WTC11 (cell line): ENCODE data around the gene ANO9.

Source experiments
- ATF1 ChIP-seq: sonication (generic); formaldehyde crosslinking; IDR thresholded peaks from 2 replicates; pipeline ENCODE4 v1.8.1; 2023; ENCODE audit warnings: mild to moderate bottlenecking, moderate library complexity, missing genetic modification reagents
- CTCF ChIP-seq: fragments of 200-600 bp; IDR thresholded peaks from 2 replicates; pipeline ENCODE4 v1.8.0; 2022; ENCODE audit warnings: antibody characterized with exemption
- ELF4 ChIP-seq: sonication (generic); formaldehyde crosslinking; IDR thresholded peaks from 2 replicates; pipeline ENCODE4 v1.8.1; 2022; ENCODE audit warnings: low read depth, mild to moderate bottlenecking, moderate library complexity, missing genetic modification reagents
- ESRRA ChIP-seq: sonication (generic); formaldehyde crosslinking; IDR thresholded peaks from 2 replicates; pipeline ENCODE4 v1.8.1; 2022; ENCODE audit warnings: mild to moderate bottlenecking, missing genetic modification reagents, borderline replicate concordance
- JUN ChIP-seq: sonication (generic); formaldehyde crosslinking; IDR thresholded peaks from 2 replicates; pipeline ENCODE4 v1.8.0; 2023; ENCODE audit warnings: mild to moderate bottlenecking, missing genetic modification reagents
- TEAD1 ChIP-seq: sonication (generic); formaldehyde crosslinking; IDR thresholded peaks from 2 replicates; pipeline ENCODE4 v1.8.0; 2022; ENCODE audit warnings: mild to moderate bottlenecking, missing genetic modification reagents
- USF2 ChIP-seq: sonication (generic); formaldehyde crosslinking; IDR thresholded peaks from 2 replicates; pipeline ENCODE4 v1.8.1; 2023; ENCODE audit warnings: mild to moderate bottlenecking, missing genetic modification reagents, moderate library complexity
- ZNF121 ChIP-seq: sonication (generic); formaldehyde crosslinking; IDR thresholded peaks from 2 replicates; pipeline ENCODE4 v1.8.0; 2023; ENCODE audit warnings: missing genetic modification reagents
- ZNF232 ChIP-seq: sonication (generic); formaldehyde crosslinking; IDR thresholded peaks from 2 replicates; pipeline ENCODE4 v1.8.0; 2022; ENCODE audit warnings: mild to moderate bottlenecking, missing genetic modification reagents
- ZNF416 ChIP-seq: fragments of 250-450 bp; sonication (Bioruptor Pico); IDR thresholded peaks from 2 replicates; pipeline ENCODE4 v1.9.0; 2021; ENCODE audit warnings: mild to moderate bottlenecking, inconsistent platforms
- TF ChIP-seq, protein P1 (sequence below): sonication (generic); formaldehyde crosslinking; IDR thresholded peaks from 2 replicates; pipeline ENCODE4 v1.8.1; 2023; ENCODE audit warnings: mild to moderate bottlenecking, missing genetic modification reagents
- TF ChIP-seq, protein P2 (sequence below): sonication (generic); formaldehyde crosslinking; IDR thresholded peaks from 2 replicates; pipeline ENCODE4 v1.8.1; 2022; ENCODE audit warnings: missing genetic modification reagents, borderline replicate concordance

GRCh38 chr11:464316-464715 lies 22.5 kb upstream of the ANO9 start:
- no peak for TF ChIP-seq ESRRA (CRISPR knock-in tag)
- no peak for TF ChIP-seq ATF1 (CRISPR knock-in tag)
- no peak for TF ChIP-seq ELF4
- no peak for TF ChIP-seq CTCF
- no peak for TF ChIP-seq TEAD1
- no peak for TF ChIP-seq JUN (CRISPR knock-in tag)
- no peak for TF ChIP-seq USF2
- TF ChIP-seq ZNF232 (CRISPR knock-in tag), result no peak
- TF ChIP-seq, protein P1, sequence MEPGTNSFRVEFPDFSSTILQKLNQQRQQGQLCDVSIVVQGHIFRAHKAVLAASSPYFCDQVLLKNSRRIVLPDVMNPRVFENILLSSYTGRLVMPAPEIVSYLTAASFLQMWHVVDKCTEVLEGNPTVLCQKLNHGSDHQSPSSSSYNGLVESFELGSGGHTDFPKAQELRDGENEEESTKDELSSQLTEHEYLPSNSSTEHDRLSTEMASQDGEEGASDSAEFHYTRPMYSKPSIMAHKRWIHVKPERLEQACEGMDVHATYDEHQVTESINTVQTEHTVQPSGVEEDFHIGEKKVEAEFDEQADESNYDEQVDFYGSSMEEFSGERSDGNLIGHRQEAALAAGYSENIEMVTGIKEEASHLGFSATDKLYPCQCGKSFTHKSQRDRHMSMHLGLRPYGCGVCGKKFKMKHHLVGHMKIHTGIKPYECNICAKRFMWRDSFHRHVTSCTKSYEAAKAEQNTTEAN, result no peak
- no peak for TF ChIP-seq ZNF121 (CRISPR knock-in tag)
- TF ChIP-seq, protein P2, sequence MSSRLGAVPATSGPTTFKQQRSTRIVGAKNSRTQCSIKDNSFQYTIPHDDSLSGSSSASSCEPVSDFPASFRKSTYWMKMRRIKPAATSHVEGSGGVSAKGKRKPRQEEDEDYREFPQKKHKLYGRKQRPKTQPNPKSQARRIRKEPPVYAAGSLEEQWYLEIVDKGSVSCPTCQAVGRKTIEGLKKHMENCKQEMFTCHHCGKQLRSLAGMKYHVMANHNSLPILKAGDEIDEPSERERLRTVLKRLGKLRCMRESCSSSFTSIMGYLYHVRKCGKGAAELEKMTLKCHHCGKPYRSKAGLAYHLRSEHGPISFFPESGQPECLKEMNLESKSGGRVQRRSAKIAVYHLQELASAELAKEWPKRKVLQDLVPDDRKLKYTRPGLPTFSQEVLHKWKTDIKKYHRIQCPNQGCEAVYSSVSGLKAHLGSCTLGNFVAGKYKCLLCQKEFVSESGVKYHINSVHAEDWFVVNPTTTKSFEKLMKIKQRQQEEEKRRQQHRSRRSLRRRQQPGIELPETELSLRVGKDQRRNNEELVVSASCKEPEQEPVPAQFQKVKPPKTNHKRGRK, result no peak
- no peak for TF ChIP-seq ZNF416 (CRISPR knock-in tag)
